HG03521 (cell line): ENCODE results near the gene CHD6.

ENCODE experiments used
- ATAC-seq: cut with Tn5 transposase; IDR thresholded peaks from one replicate; pipeline ENCODE4 v1.9.1; 2021; ENCODE audit warnings: mild to moderate bottlenecking, moderate library complexity; ENCODE audit not compliant: unreplicated experiment

The CHD6 gene

DNA sequence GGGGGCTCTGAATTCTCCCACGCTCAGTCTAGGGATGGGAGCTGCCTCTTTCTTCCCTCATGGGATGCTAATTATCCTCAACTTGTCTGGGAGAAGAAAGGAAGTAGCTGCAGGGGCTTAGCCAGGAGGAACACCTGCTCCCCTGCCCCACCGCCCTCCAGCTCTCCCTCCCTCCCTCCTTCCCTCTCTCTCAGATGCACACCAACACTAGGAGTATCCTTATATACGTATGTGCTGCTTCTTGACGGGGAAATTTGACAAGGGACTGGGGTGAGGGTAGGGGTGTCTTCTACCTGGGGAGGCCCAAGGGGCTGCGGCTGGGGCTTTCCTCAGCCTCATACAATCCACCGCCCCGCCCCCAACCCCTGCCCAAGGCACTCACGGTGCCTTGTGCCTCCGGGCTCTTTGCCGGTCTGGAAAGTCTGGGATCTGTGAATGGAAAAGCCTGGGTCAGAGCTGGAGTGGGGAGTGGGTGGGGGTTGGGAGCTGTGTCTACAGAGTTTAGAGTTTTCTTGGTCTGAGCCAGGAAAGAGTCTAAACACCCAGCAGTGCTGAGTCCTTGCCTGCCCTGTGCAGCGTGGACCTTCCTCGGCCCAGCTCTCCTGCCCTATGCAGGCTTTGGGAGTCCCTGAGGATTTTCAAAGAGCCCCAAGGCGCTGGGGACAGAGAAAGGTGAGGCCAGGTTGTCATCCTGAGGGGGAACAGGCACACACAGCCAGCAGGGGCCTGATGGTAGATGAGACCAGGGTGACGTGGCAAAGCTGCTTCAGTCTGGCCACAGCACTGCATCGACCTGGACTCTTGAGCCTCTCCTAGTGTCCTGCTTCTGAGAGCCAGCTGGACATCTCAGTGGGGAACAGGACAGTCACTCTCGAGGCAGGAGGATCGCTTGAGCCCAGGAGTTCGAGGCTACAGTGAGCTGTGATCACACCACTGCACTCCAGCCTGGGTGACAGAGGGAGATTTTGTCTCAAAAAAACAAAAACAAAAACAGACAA is 222.2 kb downstream of the CHD6 start:
- no peak for ATAC-seq

DNA sequence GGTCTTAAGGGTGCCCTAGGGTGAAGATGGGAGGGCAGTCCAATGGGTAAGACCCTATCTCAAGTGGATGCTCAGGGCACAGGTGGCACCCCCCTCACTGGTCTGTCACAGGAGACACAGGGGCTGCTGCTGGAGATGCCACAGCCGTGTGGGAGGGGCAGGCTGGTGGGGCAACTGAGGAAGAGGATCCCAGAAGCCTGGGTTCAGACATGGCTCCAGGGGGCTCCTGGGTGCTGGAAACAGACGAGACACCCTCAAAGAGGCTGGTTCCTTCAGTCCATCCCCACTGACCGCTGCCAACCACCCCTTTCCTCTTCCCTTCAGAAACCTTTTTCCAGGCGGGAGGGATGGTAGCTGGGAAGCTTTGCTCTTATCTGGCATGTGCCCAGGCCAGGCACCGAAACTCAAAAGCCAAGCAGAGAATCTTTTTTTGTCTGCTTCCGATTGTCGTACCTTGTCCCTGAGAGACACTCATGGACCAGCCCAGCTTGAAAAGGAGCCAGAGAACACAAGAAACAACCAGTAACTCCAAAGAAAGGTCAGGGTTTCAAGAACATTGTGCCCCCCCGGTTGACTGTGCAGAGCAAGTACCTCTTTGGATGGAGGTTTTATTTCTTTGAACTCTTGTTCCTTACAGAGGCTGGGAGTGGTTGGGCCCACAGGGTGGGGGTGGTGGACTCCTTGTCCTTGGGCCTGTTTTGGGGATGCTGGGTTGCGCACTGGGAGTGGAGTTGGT is 223.1 kb downstream of the CHD6 start:
- no peak for ATAC-seq

DNA sequence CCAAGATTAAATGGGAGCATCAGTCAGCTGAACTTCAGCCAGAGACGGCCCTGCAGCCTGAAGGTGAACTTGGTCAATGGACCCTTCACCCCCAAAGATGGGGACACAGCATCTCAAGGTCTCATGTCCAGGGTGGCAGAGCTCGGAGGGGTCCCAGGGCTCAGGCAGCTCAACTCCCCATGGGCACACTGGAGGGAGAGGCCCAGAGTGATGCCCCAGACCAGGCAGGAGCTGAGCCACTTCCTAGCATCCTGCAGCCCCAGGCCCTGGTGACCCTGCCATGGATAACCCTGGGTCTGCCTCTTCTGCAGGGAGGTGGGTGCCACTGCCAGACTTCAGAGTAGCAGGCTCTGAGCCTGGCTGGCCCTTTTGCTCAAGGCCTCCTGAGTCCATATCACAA is 224.1 kb downstream of the CHD6 start:
- ATAC-seq = no peak

DNA sequence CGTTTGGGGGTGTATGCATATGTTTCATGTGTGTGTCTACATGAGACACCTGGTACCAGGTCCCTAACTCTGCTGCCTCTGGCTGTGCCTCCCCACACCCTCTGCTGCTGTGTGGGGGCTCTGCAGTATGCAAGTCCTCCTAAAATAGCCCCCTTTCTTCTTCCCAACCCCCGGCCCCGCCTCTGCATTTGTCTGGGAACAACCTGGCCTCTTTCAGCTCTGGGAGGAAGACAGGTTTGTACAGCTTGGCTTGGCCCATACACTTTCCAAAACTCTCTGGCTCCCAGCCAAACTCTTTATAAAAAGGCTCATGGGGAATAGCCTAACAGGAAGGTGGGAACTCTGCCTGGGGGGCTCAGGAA is 224.5 kb downstream of the CHD6 start:
- no peak for ATAC-seq

DNA sequence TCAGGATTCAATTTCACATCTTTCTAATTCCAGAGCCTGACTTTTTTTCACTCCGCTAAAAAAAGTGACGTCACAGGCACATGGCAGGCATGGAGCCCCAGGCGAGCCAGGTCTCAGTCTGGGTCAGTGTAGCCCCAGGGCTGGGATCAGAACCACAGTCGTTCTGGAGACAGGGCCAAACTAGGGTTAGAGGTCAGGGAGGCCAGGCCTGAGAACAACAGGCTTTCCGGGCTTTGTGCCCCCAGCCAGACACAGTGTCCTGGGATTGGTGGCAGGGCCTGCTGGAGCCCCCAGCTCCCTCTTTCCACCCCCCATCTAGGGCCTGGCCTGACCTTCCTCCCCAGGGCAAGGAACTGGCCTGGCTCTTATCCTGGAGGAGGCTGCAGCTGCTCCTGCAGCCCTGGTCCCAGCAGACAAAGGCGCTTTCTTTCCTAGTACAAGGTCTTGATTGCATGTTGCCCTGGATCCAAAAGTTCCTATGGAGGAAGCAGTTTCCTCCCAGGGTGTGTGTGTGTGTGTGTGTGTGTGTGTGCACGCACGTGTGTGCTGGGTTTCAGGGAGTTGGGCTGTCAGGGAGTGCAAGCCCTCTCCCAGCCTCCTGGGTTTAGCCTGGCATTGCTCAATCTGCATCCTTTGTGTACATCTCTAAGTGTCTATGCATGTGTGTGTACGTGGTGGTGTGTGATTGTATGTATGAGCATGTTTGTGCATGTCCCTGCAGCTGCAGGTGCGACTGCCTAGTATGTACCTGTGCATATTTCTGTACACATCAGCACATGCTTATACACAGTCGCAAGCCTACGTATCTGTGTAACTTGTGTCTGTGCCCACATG is 225.1 kb downstream of the CHD6 start:
- ATAC-seq = no peak

DNA sequence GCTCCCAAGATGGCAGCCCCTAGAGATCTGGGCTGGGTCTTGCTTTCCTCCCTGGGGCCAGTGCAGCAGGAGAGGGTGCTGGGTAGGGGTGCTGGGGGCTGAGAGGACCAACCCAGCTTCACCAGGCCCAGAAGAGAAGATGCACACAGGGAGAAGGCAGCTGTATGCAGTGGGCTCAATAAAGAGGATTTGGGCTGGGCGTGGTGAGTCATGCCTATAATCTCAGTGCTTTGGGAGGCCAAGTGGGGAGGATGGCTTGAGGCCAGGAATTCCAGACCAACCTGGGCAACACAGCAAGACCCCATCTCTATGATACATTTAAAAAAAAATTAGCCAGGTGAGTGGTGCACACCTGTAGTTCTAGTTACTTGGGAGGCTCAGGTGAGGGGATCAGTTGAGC is 225.9 kb downstream of the CHD6 start:
- ATAC-seq = no peak

DNA sequence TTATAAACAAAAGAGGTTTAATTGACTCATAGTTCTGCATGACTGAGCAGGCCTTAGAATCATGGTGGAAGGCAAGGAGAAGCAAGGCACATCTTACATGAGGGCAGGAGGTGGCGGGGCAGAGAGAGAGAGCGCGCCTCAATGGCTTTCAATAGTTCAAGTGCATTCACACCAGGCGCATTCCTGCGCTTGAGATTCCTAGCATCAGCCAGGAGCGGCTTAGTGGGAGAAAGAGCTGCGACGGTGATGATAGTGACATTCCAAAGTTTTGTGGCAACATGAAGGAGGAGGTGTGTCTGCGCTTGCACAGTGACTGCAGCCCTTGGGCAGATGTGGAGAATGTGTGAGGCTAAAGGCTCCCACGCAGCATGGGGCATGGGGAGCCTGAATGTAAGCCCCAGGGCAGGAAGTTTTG is 226.6 kb downstream of the CHD6 start:
- no peak for ATAC-seq

DNA sequence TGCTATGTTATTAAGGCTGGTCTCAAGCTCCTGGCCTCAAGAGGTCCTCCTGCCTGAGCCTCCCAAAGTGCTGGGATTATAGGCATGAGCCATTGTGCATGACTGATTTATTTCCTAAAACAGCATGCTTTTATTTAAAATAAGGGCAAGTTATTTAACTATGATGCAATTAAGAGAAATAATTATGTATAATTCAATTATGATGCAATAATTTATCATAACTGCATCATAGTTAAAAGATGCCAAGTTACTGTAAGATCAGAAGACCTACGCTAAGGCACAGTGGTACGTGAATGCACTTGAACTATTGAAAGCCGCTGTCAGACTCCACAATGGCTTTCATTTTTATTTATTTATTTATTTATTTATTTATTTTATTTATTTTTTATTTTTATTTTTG is 227.3 kb downstream of the CHD6 start:
- no peak for ATAC-seq

DNA sequence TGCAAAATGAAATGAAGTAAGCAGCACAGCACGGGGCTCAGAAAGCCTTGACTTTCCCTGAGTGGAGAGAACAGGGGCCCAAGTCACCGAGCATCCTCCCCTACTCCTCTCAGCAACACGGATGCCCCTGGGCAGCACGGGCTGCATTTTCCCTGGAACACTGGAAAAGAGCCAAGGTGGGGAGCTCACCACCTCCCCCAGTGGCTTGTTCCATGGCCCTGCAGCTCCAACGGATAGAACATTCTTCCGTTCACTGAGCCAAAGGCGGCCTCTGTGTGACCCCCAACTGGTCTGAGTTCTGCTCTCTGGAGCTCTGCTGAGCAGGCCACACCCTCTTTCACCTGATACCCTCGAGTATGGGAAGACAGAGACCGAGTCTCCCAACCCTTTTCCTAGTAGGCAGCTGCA is 230.7 kb downstream of the CHD6 start:
- ATAC-seq = no peak

DNA sequence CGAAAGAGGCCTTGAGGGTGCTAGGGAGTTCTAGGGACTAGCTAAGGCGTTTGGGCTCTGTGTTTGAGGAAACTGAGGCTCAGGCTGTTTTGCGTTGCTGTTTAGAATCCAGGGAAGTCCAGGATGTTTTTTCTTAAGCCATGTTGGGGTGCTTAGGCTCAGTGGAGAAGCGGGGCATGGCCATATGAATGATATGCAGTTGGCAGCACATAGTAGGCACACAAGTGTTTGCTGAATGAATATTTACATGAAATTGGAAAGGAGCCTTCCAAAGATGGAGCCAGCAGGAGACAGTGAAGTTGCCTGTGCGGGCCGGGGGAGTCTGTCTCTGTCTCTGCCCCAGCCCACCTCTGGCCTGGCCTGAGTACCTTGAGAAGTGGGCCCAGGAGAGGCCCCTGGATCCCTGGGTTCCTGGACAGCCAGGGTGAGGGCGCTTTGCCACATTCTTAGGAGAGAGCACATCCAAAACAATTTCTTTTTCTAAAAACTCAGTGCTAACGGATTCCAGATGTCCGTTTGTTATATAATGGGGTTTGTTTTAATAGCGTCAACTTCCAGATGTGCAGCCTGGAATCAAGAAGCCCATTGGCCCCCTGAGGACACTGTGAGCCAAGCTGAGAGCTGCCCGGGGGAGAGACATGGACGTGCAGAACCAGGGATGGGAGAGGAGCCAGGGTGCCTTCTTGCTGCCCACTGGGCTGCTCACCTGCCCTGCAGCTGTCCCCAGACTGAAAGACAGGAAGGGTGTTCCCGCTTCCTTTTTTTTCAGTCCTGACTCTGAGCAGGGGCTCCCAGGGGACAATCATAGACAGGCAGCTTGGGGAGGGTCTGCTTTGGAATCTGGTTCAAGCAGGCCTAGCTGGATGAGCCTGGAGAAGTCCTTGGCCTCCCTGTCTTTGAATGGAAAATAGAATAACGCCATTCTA is 231.4 kb downstream of the CHD6 start:
- no peak for ATAC-seq

DNA sequence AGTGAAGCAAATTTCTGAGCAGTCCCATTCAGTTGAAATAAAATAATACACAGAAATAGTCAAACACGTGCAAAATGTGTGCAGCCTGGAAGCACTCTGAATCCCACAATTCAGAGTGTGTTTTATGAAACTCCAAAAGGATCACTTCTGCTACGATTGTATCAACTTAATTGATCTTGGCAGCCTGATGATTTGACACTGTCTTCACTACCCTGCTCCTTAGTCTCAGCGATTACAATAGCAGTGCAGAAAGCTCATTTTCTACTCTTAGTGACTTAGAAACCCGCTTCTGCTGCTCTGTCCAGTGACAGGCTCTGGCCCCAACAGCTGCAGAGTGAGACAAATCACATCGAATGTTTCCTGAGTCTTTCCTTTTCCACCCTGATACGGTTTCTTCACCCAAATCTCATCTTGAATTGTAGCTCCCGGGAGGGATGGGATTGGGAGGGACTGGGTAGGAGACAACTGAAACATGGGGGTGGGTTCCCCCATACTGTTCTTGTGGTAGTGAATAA is 235.3 kb downstream of the CHD6 start:
- no peak for ATAC-seq

DNA sequence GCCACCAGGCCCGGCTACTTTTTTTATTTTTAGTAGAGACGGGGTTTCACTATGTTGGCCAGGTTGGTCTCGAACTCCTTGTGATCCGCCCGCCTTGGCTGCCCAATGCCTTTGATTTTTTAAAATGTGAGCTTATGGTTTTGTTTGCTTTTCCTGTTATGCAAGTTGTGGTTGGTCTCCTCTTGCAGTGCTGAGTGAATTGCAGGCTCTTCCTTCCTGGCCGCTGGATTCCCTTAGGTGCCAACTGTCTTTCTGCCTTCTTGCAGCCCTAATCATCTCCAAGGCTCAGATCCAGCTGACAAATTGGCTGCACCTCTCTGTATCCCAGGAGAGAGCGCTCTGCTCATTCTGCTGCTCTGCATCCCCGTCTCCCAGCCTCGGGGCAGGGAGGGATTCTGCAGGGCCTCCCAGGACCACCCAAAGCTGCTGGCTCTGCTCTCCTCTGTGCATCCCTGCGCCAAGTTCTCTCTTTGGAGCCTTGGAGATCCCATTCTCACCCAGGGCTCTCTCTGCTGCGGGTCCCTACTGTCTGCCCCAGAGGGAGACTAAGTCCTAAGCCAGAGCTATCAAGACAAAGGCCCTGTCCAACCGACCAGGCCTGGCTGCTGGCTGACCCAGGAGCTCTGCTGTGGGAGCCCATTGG is 237.5 kb downstream of the CHD6 start:
- ATAC-seq = no peak

DNA sequence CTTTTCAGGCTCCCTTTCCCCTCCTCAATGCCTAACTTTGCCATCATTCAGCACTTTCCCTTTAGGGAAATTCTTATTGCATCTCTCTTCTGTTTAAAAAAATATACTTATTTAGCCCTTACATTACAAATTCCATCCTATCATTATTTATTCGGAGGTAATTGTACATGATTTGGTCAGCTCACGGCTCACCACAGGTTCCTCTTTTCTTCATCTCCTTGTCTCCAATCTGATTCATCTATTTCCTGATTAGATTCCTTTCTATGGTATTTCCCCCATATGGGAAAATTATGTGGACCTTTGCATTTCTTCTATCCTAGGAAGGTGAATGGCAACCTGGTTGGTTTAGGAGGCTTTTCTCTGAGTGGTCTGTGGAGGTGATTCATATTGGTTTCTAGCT is 238.6 kb downstream of the CHD6 start:
- ATAC-seq = no peak

DNA sequence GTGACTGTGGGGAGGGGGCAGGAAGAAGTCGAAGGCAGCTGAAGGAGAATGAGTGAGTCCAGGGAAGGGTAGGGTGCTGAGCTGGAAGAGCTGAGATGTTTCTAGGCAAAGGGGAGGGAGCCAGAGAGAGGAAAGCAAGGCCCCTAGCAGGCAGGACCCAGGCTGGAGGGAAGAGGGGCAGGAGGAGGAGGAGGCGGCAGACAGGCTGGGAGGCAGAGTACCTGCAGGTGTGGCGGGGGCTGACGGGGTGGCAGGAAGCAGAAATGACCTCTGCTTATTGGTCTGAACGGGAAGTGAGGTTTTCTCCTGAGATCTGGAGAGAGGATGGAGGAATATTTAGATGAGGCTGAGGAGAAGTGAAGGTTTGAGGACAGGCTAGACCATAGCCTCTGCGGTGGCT is 240.9 kb downstream of the CHD6 start:
- ATAC-seq = no peak

DNA sequence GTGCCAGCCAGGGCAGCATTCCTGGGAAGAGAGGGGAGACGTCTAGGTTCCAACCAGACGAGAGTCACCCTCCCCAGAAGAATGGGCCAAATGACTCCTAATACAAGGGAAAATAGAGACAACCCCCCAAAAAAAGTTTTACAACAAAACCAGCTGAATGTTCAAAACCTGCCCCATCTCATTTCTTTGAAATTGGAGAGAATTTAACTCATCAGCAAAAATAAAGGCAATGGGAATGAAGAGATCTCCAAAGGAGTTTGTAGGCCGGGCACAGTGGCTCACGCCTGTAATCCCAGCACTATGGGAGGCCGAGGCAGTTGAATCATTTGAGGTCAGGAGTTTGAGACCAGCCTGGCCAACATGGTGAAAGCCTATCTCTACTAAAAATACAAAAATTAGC is 241.8 kb downstream of the CHD6 start:
- no peak for ATAC-seq

DNA sequence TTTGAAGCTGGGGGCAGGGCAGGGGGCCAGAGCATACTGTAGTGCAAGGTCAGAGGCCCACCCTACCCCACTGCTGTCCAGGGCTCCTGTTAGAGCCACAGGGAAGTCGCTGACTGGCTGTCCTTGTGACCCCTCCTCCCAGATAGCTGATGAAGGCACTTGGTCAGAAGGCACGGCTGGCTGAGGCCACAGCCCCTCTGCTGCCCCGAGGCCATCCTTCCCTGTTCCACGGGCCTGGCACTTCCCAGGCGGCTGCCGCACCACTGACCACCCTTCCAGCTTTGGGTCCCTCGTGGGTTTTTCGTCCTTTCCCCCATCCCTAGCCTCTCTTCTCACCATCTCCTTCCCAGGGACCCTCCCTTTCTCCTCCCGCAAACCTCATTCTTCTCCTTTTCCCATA is 242.3 kb downstream of the CHD6 start:
- ATAC-seq = no peak

DNA sequence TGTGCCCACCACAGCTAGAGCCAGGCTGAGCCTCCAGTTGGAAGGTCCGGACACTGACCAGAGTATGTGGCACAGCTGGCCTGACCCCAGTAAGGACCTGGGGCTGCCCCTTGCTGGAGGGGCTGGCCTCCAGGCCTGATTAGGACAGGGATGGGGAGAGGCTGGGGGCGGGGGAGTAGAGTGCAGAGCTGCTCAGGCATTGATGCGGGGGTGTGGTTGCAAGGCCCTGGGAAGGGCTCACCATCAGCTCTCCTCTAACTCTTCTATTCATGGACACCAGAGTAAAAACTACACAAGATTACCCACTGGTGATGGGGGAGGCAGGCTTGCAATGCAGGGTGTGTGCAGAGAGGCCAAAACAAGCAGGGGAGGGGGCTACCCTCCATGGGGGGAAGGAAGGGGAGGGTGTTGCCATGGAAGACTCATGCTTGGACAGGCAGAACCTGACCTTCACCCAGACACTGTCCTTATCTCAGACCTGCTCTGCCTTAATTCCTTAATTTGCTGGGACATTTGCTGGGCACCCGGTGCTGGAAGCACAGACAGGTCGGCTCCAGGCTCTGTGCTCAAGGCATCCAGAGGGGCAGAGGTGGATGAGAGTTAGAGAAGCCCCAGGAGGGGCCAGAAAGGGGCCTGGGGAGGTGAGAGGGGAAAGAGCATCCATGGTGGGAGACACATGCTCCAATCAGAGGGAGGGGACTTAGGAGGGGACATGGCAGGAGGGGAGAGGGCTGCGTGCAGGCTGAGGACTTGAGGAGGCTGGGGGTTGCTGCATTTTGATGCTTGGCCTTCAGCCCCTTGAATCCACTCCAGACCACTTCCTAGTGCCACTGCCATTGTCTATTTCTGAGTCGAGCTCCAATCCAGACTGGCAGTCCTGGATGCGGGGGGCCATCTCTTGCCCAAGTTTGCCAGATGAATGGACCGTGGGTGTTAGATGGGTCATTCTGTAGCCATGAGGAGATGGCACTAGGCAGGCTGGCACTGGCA is 244.0 kb downstream of the CHD6 start:
- no peak for ATAC-seq

DNA sequence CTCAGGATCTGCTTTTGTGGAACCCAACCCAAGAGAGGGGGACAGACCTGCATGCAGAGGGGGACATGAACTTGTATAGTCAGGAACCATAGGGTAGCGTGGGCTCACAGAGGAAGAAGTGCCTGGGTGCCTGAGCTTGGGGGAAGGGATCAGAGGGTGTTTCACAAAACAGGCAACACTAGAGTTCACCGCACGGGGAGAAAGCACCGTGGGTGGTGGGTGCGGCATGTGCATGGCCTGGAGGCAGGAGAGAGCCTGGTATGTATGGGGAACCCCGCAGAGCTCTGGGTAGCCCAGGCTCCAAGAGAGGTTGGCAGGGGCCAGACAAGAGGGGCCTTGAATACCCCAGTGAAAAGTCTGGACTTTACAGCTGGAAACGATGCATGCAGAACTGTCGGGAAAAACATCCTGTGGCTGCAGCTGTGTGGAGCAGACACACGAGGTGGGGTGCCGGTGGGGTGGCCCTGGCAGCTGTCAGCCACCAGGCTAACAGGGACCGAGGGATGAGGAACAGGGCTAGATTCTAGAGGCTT is 244.9 kb downstream of the CHD6 start:
- no peak for ATAC-seq
